Activated naive CD8-positive, alpha-beta T cell (primary cell): Measurements from ENCODE around the gene MYH13.
"Not testable (repeated sequence)": the region's sequence is repeated elsewhere in the genome, so short reads cannot be mapped to it uniquely, and the experiment has no call there.

Experiments used
- H3K27ac Mint-ChIP-seq: one replicate; pipeline ENCODE4 v1.8.0; 2021; ENCODE audit warnings: mixed read lengths
- H3K27me3 Mint-ChIP-seq: one replicate; pipeline ENCODE4 v1.8.0; 2021; ENCODE audit warnings: mixed read lengths
- H3K36me3 Mint-ChIP-seq: one replicate; pipeline ENCODE4 v1.8.0; 2021; ENCODE audit warnings: mixed read lengths
- H3K4me1 Mint-ChIP-seq: one replicate; pipeline ENCODE4 v1.8.0; 2021; ENCODE audit warnings: low read depth, mixed read lengths
- H3K4me3 Mint-ChIP-seq: one replicate; pipeline ENCODE4 v1.8.0; 2021; ENCODE audit warnings: mild to moderate bottlenecking, mixed read lengths
- H3K9me3 Mint-ChIP-seq: one replicate; pipeline ENCODE4 v1.8.0; 2021; ENCODE audit warnings: low read depth, mixed read lengths

Gene MYH13

GRCh38 chr17:10297691-10298090 is 75.1 kb downstream of the MYH13 start:
- H3K4me1 Mint-ChIP-seq = peaks cover 1% of the 10 kb centered on the region
- peaks cover 6% of the 10 kb centered on the region for H3K27me3 Mint-ChIP-seq
- no peaks in the 10 kb centered on the region for H3K9me3 Mint-ChIP-seq
- no peak overlapping the region for H3K27ac Mint-ChIP-seq
- no peak overlapping the region for H3K4me3 Mint-ChIP-seq
- H3K36me3 Mint-ChIP-seq = no peaks in the 10 kb centered on the region

- H3K4me3 Mint-ChIP-seq = no peak overlapping the region
- peaks cover 7% of the 10 kb centered on the region for H3K4me1 Mint-ChIP-seq
- H3K36me3 Mint-ChIP-seq = no peaks in the 10 kb centered on the region
- peaks cover 6% of the 10 kb centered on the region for H3K27me3 Mint-ChIP-seq
- no peak overlapping the region for H3K27ac Mint-ChIP-seq
- H3K9me3 Mint-ChIP-seq = no peaks in the 10 kb centered on the region
Observed at GRCh38 chr17:10295728-10296343, 77.0 kb downstream of the MYH13 start.

GRCh38 chr17:10294180-10294579 is 78.6 kb downstream of the MYH13 start:
- Mint-ChIP-seq H3K4me3 (no peak overlapping the region), H3K36me3 (no peaks in the 10 kb centered on the region), H3K9me3 (no peaks in the 10 kb centered on the region), H3K4me1 (peaks cover 7% of the 10 kb centered on the region), H3K27ac (no peak overlapping the region), H3K27me3 (peaks cover 15% of the 10 kb centered on the region)

- no peak overlapping the region for H3K27ac Mint-ChIP-seq
- H3K4me3 Mint-ChIP-seq = no peak overlapping the region
- H3K27me3 Mint-ChIP-seq = peaks cover 23% of the 10 kb centered on the region
- no peaks in the 10 kb centered on the region for H3K36me3 Mint-ChIP-seq
- H3K9me3 Mint-ChIP-seq = no peaks in the 10 kb centered on the region
- H3K4me1 Mint-ChIP-seq = peaks cover 7% of the 10 kb centered on the region
Observed at GRCh38 chr17:10292057-10292937, 80.5 kb downstream of the MYH13 start.

GRCh38 chr17:10291576-10291975 is 81.2 kb downstream of the MYH13 start:
- not testable (repeated sequence) for H3K4me1 Mint-ChIP-seq, H3K36me3 Mint-ChIP-seq, H3K9me3 Mint-ChIP-seq, H3K27ac Mint-ChIP-seq, H3K4me3 Mint-ChIP-seq
- H3K27me3 Mint-ChIP-seq = peaks cover 23% of the 10 kb centered on the region

GRCh38 chr17:10290041-10290440 is 82.8 kb downstream of the MYH13 start:
- Mint-ChIP-seq H3K27me3 (peaks cover 23% of the 10 kb centered on the region), H3K9me3 (no peaks in the 10 kb centered on the region), H3K4me1 (peaks cover 7% of the 10 kb centered on the region), H3K27ac (no peak overlapping the region), H3K4me3 (no peak overlapping the region), H3K36me3 (no peaks in the 10 kb centered on the region)

- Mint-ChIP-seq H3K27me3 (peaks cover 19% of the 10 kb centered on the region), H3K4me1 (no peaks in the 10 kb centered on the region), H3K9me3 (no peaks in the 10 kb centered on the region), H3K36me3 (no peaks in the 10 kb centered on the region), H3K27ac (no peak overlapping the region), H3K4me3 (no peak overlapping the region)
Observed at GRCh38 chr17:10286324-10286723, 86.5 kb downstream of the MYH13 start.

GRCh38 chr17:10285896-10286295 is 86.9 kb downstream of the MYH13 start:
- H3K4me3 Mint-ChIP-seq = no peak overlapping the region
- no peaks in the 10 kb centered on the region for H3K9me3 Mint-ChIP-seq
- no peak overlapping the region for H3K27ac Mint-ChIP-seq
- H3K36me3 Mint-ChIP-seq = no peaks in the 10 kb centered on the region
- peaks cover 17% of the 10 kb centered on the region for H3K27me3 Mint-ChIP-seq
- H3K4me1 Mint-ChIP-seq = no peaks in the 10 kb centered on the region

- Mint-ChIP-seq H3K36me3 (no peaks in the 10 kb centered on the region), H3K27me3 (peaks cover 9% of the 10 kb centered on the region), H3K27ac (no peak overlapping the region), H3K4me1 (no peaks in the 10 kb centered on the region), H3K4me3 (no peak overlapping the region), H3K9me3 (no peaks in the 10 kb centered on the region)
Observed at GRCh38 chr17:10280068-10280467, 92.7 kb downstream of the MYH13 start.

- Mint-ChIP-seq H3K9me3 (no peaks in the 10 kb centered on the region), H3K4me1 (no peaks in the 10 kb centered on the region), H3K4me3 (no peak overlapping the region), H3K27me3 (peaks cover 9% of the 10 kb centered on the region), H3K36me3 (no peaks in the 10 kb centered on the region), H3K27ac (no peak overlapping the region)
Observed at GRCh38 chr17:10278218-10278617, 94.6 kb downstream of the MYH13 start.

GRCh38 chr17:10276436-10276835 is 96.4 kb downstream of the MYH13 start:
- Mint-ChIP-seq H3K4me1 (no peaks in the 10 kb centered on the region), H3K27me3 (peaks cover 9% of the 10 kb centered on the region), H3K4me3 (no peak overlapping the region), H3K9me3 (no peaks in the 10 kb centered on the region), H3K36me3 (no peaks in the 10 kb centered on the region), H3K27ac (no peak overlapping the region)

- no peak overlapping the region for H3K4me3 Mint-ChIP-seq
- H3K9me3 Mint-ChIP-seq = no peaks in the 10 kb centered on the region
- peaks cover 9% of the 10 kb centered on the region for H3K27me3 Mint-ChIP-seq
- H3K27ac Mint-ChIP-seq = no peak overlapping the region
- no peaks in the 10 kb centered on the region for H3K4me1 Mint-ChIP-seq
- H3K36me3 Mint-ChIP-seq = no peaks in the 10 kb centered on the region
Observed at GRCh38 chr17:10275418-10275817, 97.4 kb downstream of the MYH13 start.

GRCh38 chr17:10271106-10271562 is 101.7 kb downstream of the MYH13 start:
- Mint-ChIP-seq H3K4me3 (no peak overlapping the region), H3K9me3 (no peaks in the 10 kb centered on the region), H3K4me1 (no peaks in the 10 kb centered on the region), H3K36me3 (no peaks in the 10 kb centered on the region), H3K27me3 (peaks cover 15% of the 10 kb centered on the region), H3K27ac (no peak overlapping the region)

- Mint-ChIP-seq H3K4me3 (no peak overlapping the region), H3K4me1 (no peaks in the 10 kb centered on the region), H3K36me3 (no peaks in the 10 kb centered on the region), H3K9me3 (no peaks in the 10 kb centered on the region), H3K27ac (no peak overlapping the region), H3K27me3 (peaks cover 11% of the 10 kb centered on the region)
Observed at GRCh38 chr17:10270258-10270657, 102.5 kb downstream of the MYH13 start.

GRCh38 chr17:10268005-10268404 is 104.8 kb downstream of the MYH13 start:
- Mint-ChIP-seq H3K9me3 (no peaks in the 10 kb centered on the region), H3K27ac (no peak overlapping the region), H3K27me3 (peaks cover 13% of the 10 kb centered on the region), H3K36me3 (no peaks in the 10 kb centered on the region), H3K4me1 (no peaks in the 10 kb centered on the region), H3K4me3 (no peak overlapping the region)
